NCI-H2171 (cell line): ENCODE results near the gene OGFR.
A peak's percentile ranks its signal among the peaks of the same experiment; 100 is the strongest.

ENCODE experiments used
- DNase-seq: peaks from one replicate; lab custom pipeline; 2025; lab: John Stamatoyannopoulos, UW

Gene OGFR

DNA sequence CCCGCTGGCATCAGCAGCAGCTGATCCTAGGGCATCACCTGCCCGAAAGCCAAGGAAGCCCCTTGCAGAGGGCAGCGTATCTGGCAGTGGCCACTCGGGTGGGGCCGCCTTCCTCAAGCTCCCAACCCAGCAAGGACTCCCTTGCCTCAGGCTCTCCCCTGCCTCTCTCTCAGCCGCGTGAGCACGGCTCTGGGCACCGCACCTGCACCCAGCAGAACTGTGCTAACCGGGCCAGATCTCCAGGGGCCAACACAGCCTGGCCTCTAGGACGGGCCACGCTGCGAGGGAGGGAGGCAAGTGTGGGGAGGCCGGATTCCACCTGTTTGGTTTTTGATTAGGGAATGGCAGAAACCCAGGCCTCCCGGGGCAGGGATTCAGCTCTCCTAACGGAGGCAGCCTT lies 20.1 kb upstream of the OGFR start:
- DNase-seq: no peak

DNA sequence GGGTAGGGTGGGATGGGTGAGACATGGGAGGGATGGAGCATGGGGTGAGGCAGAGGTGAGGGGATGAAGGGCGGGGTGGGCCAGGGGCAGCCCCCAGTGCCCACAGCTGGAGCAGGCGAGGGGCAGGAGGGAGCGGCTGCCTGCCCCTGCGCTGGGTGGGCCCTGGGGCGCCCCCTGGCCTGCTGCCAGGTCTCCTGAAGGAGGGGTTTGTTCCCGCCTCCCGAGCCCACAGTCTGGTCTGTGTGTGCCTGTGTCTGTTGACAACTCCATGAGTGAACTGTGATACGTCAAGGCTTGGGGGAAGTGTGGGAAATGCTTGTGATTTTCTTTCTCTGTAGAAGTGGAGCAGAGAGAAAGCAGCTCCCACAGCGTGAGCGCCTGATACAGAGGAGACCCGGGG lies 19.2 kb upstream of the OGFR start:
- no peak for DNase-seq

DNA sequence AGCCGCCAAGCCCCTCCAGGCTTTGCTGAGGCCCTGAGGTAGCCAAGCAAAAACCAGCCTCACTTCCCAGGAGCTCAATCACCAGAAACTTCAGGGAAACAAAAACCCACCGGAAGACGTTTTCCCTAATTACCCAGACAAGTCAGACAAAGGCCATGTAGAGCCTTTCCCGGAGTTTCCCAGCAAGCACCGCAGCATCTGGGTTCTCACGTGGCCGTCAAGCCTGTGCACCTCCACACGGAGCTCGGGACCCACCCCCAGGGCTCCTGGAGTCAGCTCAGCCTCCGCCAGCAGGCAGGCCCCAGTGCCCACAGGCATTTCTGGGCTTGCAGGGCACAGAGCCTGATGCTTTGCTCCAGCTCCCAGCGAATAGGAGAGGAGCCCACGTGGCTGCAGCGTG lies 18.5 kb upstream of the OGFR start:
- DNase-seq: no peak

DNA sequence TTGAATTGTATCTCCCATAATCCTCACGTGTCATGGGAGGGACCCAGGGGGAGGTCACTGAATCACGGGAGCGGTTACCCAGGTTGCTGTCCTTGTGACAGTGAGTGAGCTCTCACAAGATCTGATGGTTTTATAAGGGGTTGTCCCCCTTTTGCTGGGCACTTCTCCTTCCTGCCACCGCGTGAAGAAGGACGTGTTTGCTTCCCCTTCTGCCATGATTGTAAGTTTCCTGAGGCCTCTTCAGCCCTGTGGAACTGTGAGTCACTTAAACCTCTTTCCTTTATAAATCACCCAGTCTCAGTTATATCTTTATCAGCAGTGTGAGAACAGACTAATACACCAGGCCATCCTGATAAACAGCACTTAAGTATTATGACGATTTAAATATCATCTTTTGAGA lies 17.3 kb upstream of the OGFR start:
- DNase-seq: no peak

GRCh38 chr20:62787866-62788265 lies 16.8 kb upstream of the OGFR start:
- DNase-seq: no peak

- DNase-seq: no peak
These were observed 16.0 kb upstream of the OGFR start for GRCh38 chr20:62788607-62789006.

GRCh38 chr20:62790075-62790474 lies 14.6 kb upstream of the OGFR start:
- DNase-seq: no peak

DNA sequence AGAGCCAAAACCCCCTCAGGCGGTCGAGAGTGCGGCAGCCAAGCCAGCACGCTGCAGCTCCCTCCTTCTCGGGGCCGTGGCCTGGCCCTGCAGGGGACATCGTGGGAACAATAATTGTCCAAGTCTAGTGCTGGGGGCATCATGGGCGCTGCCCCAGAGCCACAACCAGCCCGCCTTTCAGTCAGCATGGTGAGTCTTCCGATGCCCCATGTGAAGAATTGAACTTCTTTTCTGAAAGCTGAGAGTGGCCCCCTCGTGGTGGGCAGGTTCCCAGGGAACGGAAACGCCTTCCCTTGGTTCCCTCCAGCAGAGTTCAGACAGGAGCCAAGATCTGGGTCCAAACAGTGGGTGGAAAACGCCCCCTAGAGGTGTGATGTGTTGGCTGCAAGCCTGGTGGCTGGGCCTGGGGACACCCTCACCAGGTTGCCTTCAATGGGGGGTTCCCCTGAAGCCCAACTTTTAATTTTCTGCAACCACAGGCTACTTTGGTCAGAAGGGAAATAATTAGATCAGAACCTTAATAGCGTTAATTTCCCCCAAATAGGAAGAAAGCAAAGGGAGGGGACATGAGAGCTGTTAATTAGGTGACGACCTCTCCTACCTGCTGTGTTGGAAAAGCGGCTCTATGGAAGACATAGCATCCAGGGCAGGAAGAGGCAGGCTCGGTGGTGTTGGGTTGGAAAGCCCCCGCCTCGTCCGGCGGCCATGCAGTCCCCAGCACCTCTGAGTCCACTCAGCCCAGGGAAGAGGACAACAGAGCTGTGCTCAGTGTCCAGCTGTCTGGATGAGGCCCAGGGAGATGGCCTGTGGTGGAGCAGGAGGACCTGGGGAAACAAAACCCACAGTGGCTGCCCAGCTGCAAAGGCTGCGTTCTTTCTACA lies 13.1 kb upstream of the OGFR start:
- peak; percentile 90 for DNase-seq

GRCh38 chr20:62792182-62792939 lies 12.3 kb upstream of the OGFR start:
- no peak for DNase-seq

DNA sequence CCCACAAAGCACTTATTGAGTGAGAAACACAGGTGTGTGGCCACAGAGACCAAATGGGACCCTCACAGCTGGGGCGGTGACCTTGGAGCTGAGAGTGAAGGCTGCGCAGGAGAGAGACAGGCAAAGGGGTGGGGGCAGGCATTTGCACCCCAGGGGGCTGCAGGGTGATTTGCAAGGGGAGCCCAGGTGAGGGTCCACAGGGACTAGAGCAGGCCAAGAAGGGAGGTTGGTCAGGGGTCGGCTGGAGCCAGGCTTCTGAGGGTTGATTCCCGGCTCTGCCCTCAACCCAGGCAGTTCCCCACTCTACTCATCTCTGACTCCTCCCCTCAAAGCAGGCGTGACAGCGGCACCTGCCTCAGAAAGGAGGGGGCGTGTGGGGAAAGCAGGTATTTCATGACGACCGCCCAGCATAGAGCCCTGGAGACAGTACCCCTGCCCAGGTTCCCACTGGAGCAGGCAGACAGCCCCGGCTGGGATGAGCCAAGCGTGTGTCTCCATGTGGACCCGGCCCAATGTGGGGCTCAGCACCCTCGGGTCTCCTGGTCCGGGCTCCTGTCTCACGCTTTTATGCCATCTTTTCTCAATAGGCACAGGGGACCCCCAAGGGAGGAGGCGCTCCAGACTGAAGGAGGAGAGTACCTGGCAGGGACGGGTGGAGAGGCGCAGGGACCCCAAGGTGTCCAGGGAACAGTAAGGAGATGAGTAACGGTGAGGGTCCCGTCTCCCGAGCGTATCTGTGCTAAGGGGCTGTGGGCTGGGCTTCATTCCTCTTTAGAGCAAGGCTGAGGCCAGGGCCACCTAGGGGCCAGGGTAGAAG lies 11.5 kb upstream of the OGFR start:
- no peak for DNase-seq

DNA sequence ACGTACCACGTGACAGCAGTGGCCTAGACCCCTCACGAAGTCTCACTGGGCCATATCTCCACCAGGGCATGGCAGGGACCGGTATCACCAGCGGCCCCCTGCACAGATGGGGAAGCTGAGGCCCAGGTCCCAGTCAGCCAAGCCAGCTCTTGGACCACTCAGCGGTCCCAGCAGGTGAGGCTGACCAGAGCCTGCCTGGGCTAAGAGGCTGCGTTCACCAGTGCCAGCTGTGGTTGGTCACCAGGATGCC lies 11.0 kb upstream of the OGFR start:
- DNase-seq: no peak

DNA sequence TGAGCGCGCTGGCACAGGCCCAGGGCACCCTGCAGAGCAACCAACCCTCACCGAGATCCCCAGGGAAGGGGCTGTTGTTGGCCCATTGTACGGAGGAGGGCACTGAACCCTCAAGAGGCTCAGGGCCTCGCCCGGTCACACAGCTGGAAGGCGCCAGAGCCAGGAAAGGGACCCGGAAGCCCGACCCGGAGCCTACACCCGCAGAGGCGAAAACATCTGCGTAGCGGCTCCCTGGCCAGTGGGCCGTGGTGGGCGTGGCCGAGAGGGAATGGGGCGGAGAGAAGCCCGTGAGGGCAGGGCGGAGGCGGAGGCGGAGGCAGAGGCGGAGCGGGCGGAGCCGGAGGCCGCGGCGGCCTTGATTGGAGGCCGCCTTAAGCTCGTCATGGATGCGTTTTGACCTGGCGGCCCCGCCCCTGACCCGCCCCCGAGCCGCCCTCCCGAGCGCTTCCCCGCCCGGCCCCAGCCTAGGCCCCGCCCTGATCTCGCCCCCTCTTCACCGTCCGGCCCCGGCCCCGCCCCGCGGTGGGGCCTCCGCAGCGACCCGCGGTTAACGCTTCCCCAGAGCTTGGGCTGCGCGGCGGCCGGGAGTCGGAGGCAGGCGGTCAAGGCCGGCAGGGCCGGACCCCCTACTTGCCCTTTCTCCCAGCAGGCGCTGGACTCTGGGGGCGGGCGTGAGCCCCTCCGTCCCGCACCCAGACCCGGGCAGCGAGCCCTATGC lies 10.5 kb upstream of the OGFR start:
- DNase-seq: peak; percentile 97

GRCh38 chr20:62795023-62795761 lies 9.4 kb upstream of the OGFR start:
- peak; percentile 88 for DNase-seq

- no peak for DNase-seq
These were observed 7.7 kb upstream of the OGFR start for GRCh38 chr20:62796699-62797491.

GRCh38 chr20:62797671-62798532 lies 6.7 kb upstream of the OGFR start:
- no peak for DNase-seq

DNA sequence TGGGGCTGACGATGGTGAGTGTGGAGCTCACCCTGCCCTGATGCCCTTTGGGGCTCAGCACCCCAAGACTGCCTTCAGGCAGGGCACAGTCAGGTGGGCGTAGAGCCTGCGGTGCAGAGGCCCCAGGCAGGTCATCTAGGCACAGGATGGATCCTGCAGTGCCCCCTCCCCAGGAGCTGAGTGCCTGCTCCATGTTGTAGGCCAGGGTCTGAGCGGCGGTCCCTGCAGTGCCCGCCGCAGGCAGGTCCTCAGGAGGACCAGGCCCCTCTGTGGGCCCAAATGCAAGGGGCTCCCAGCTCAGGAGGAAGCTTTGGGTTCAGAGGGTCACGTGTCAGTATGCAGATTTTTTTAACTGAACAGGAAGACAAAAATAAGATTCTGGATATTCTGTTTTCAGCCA lies 5.6 kb upstream of the OGFR start:
- no peak for DNase-seq

GRCh38 chr20:62799459-62799858 lies 5.2 kb upstream of the OGFR start:
- DNase-seq: no peak

GRCh38 chr20:62799873-62800272 lies 4.8 kb upstream of the OGFR start:
- DNase-seq: no peak
